ENCODE measurements around the gene HMGN3. TPM values are rescaled to one million over a fixed set of nuclear protein-coding genes. Genes with fewer than 3 reads are reported as not detected.

HMGN3 gene
- total RNA-seq = 12.7 and 13.4 TPM in 2 replicates

- TF ChIP-seq CTCF (IDR thresholded peaks at IDR 0.05; ENCODE audit: extremely low read depth, low read depth, low read length) = no peak
These were observed at the start of gene HMGN3 for GRCh38 chr6:79234150-79235022. Gene HMGN3, minus strand, starts transcription at chr6:79234682.

GRCh38 chr6:79280756-79281155 is 46.3 kb upstream of the HMGN3 start:
- DNase-seq (ENCODE audit: insufficient read length, low spot score, missing footprints) = no peak
- Histone ChIP-seq H3K4me3 (ENCODE audit: insufficient read depth, low read length) (no peak overlapping the region), H3K79me2 (ENCODE audit: insufficient read depth, low read length) (no peaks in the 10 kb centered on the region)

More at GRCh38 chr6:79234150-79235022, at the start of gene HMGN3:
- no peaks in the 10 kb centered on the region for H3K4me1 ChIP-seq (ENCODE audit: insufficient read depth, low read length)
- no peaks in the 10 kb centered on the region for H3K27me3 ChIP-seq (ENCODE audit: insufficient read depth, low read length)
- peaks cover 16% of the 10 kb centered on the region for H3K79me2 ChIP-seq (ENCODE audit: insufficient read depth, low read length)
- H3K27ac ChIP-seq (ENCODE audit: low read depth, low read length) = peak within 1 kb of the TSS; percentile 84
- DNase-seq (ENCODE audit: insufficient read length, low spot score, missing footprints) = peak; percentile 97
- H3K36me3 ChIP-seq (ENCODE audit: insufficient read depth, low read length) = no peaks in the 10 kb centered on the region
- no peaks in the 10 kb centered on the region for H3K9me3 ChIP-seq (ENCODE audit: low read depth, low read length)
- H3K4me3 ChIP-seq (ENCODE audit: insufficient read depth, low read length) = peak within 1 kb of the TSS; percentile 98
- H3K4me2 ChIP-seq (ENCODE audit: insufficient read depth, low read length) = peak within 1 kb of the TSS; percentile 99
- no peaks in the 10 kb centered on the region for H4K20me1 ChIP-seq (ENCODE audit: insufficient read depth, low read length)
- H2AFZ ChIP-seq (ENCODE audit: low read length) = peak within 1 kb of the TSS; percentile 99

GRCh38 chr6:79277109-79277508 is 42.6 kb upstream of the HMGN3 start:
- H3K79me2 ChIP-seq (ENCODE audit: insufficient read depth, low read length) = no peaks in the 10 kb centered on the region
- H3K4me3 ChIP-seq (ENCODE audit: insufficient read depth, low read length) = no peak overlapping the region
- H2AFZ ChIP-seq (ENCODE audit: low read length) = no peak overlapping the region
- DNase-seq (ENCODE audit: insufficient read length, low spot score, missing footprints) = peak; percentile 15
- H4K20me1 ChIP-seq (ENCODE audit: insufficient read depth, low read length) = no peaks in the 10 kb centered on the region
- H3K27me3 ChIP-seq (ENCODE audit: insufficient read depth, low read length) = no peaks in the 10 kb centered on the region
- no peak overlapping the region for H3K4me2 ChIP-seq (ENCODE audit: insufficient read depth, low read length)
- H3K27ac ChIP-seq (ENCODE audit: low read depth, low read length) = no peak overlapping the region
- TF ChIP-seq CTCF (IDR thresholded peaks at IDR 0.05; ENCODE audit: extremely low read depth, low read depth, low read length) = no peak
- no peaks in the 10 kb centered on the region for H3K4me1 ChIP-seq (ENCODE audit: insufficient read depth, low read length)
- H3K36me3 ChIP-seq (ENCODE audit: insufficient read depth, low read length) = no peaks in the 10 kb centered on the region
- no peaks in the 10 kb centered on the region for H3K9me3 ChIP-seq (ENCODE audit: low read depth, low read length)

More at GRCh38 chr6:79280756-79281155, 46.3 kb upstream of the HMGN3 start:
- Histone ChIP-seq H3K4me1 (ENCODE audit: insufficient read depth, low read length) (no peaks in the 10 kb centered on the region), H3K36me3 (ENCODE audit: insufficient read depth, low read length) (no peaks in the 10 kb centered on the region), H4K20me1 (ENCODE audit: insufficient read depth, low read length) (no peaks in the 10 kb centered on the region), H2AFZ (ENCODE audit: low read length) (no peak overlapping the region), H3K27me3 (ENCODE audit: insufficient read depth, low read length) (no peaks in the 10 kb centered on the region), H3K27ac (ENCODE audit: low read depth, low read length) (no peak overlapping the region), H3K4me2 (ENCODE audit: insufficient read depth, low read length) (no peak overlapping the region), H3K9me3 (ENCODE audit: low read depth, low read length) (no peaks in the 10 kb centered on the region)
- no peak for TF ChIP-seq CTCF (IDR thresholded peaks at IDR 0.05; ENCODE audit: extremely low read depth, low read depth, low read length)

GRCh38 chr6:79269877-79270276 is 35.4 kb upstream of the HMGN3 start:
- H3K27ac ChIP-seq (ENCODE audit: low read depth, low read length) = no peak overlapping the region
- no peak overlapping the region for H3K4me2 ChIP-seq (ENCODE audit: insufficient read depth, low read length)
- no peak overlapping the region for H2AFZ ChIP-seq (ENCODE audit: low read length)
- no peaks in the 10 kb centered on the region for H3K27me3 ChIP-seq (ENCODE audit: insufficient read depth, low read length)
- H3K4me3 ChIP-seq (ENCODE audit: insufficient read depth, low read length) = no peak overlapping the region
- no peaks in the 10 kb centered on the region for H3K79me2 ChIP-seq (ENCODE audit: insufficient read depth, low read length)
- no peaks in the 10 kb centered on the region for H3K36me3 ChIP-seq (ENCODE audit: insufficient read depth, low read length)
- no peaks in the 10 kb centered on the region for H3K4me1 ChIP-seq (ENCODE audit: insufficient read depth, low read length)
- peak; percentile 39 for DNase-seq (ENCODE audit: insufficient read length, low spot score, missing footprints)
- TF ChIP-seq CTCF (IDR thresholded peaks at IDR 0.05; ENCODE audit: extremely low read depth, low read depth, low read length) = no peak
- no peaks in the 10 kb centered on the region for H4K20me1 ChIP-seq (ENCODE audit: insufficient read depth, low read length)
- no peaks in the 10 kb centered on the region for H3K9me3 ChIP-seq (ENCODE audit: low read depth, low read length)
